Suppressor macrophage treated with lipopolysaccharide for 4 hours (primary cell): ENCODE data around the gene SPATA6.
"Not testable (repeated sequence)": the region's sequence is repeated elsewhere in the genome, so short reads cannot be mapped to it uniquely, and the experiment has no call there.

Source experiments
- DNase-seq: peaks from one replicate; pipeline ENCODE4 v3.0.0-alpha.2; 2020

The SPATA6 gene

DNA sequence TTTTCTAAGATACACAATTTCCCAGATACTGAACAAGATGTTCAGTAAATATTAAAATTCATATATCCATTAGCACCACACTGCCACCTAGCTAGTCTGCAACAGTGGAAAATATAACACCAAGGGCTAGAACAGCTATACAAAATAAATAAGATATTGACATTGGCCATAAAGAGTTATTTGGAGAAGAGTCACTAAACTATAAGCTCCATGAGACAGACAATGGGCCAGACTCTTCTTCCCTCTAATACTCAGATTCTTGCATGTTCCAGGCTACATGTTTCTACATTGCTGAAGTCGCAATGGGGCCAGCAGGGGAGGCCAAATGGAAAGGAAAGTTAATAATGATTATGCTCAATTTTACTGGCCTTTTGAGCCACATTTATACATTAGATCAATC lies 21.5 kb downstream of the SPATA6 start:
- DNase-seq, result no peak

DNA sequence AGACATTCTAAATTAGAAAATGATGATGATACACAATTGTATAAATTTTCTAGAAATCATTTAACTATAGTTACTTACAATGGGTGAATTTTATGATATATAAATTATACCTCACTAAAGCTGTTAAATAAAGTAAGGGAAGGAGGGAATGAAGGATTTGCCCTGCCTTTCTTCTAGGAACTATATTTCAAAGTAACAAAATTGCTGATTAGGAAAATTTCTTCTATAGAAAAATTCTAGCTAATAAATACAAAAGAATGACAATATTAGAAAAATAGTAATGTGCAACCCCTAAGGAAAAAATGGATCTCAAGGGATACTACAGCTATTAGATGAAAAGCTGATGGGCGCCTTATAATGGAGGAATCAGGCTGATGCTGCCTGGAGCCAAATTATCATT lies 23.1 kb downstream of the SPATA6 start:
- DNase-seq, result no peak

DNA sequence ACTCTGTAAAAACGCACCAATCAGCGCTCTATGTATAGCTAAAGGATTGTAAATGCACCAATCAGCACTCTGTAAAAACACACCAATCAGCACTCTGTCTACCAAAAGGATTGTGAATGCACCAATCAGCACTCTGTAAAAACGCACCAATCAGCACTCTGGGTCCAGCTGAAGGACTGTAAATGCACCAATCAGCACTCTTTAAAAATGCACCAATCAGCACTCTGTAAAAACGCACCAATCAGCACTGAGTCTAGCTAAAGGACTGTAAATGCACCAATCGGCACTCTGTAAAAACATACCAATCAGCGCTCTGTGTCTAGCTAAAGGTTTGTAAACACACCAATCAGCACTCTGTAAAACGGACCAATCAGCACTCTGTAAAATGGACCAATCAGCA lies 27.8 kb downstream of the SPATA6 start:
- not testable (repeated sequence) for DNase-seq

DNA sequence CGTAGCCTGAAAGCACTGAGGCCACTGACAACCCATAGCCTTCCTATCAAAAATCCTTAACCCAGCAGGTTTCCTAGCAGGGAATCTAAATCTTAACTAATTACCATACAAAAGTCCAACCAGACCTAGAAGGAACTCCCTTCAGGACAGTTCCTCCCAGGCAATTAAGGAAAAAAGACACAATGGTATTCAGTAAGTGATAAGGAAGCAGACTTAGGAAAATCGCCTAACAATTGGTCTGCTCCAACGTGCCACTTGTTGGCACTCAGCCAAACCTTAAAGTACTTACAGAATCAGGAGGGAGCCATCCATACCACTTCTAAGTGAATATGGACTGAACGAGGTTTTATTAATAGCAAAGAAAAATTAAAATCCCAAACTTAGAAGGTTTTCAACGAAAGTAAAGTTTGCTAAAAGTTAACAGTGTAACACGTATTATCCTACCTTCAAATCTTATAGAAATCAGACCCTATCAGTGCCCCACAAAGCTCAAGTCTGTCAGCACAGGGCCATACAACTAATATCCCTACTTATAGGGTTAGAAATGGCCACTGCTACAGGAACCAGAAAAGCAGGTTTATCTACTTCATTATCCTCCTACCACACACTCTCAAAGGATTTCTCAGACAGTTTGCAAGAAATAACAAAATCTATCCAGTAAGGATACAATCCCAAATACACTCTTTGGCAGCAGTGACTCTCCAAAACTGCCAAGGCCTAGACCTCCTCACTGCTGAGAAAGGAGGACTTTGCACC lies 29.0 kb downstream of the SPATA6 start:
- DNase-seq, result no peak

DNA sequence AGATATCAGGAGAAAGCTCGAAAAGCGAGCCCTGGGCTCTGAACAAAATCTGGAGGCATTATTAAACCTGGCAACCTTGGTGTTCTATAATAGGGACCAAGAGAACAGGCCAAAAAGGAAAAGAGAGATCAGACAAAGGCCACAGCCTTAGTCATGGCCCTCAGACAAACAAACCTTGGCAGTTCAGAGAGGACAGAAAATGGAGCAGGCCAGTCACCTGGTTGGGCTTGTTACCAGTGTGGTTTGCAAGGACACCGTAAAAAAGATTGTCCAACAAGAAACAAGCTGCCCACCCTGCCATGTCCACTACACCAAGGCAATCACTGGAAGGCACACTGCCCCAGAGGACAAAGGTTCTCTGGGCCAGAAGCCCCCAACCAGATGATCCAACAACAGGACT lies 31.2 kb downstream of the SPATA6 start:
- DNase-seq, result not testable (repeated sequence)

DNA sequence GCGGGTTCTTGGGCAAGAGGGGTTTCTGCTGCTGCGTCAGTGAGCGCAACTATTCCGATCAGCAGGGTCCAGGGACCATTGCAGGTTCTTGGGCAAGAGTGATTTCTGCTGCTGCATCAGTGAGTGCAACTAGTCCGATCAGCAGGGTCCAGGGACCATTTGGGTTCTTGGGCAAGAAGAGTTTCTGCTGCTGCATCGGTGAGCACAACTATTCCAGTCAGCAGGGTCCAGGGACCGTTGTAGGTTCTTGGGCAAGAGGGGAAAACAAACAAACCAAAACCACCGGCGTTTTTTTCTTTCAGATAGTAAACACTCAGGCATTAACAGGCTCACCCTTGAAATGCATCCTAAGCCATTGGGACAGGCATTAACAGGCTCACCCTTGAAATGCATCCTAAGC lies 32.6 kb downstream of the SPATA6 start:
- no peak for DNase-seq

DNA sequence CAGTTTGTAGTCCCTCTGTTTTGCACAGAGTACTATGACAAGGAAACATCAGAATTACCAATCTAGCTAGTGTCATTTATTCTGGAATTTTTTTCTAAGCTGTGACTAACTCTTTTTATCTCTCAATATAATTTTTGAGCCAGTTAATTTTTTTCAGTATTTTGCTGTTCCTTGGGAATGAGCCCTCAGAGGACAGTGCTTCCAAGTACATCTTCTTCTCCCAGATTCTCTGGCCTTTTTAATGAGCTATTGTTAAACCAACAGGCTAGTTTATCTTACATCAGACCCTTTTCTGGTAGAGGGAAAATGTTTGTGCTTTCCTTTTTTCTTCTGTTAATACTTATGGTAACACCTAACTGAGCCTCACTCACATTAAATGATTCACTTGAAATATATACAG lies 34.6 kb downstream of the SPATA6 start:
- not testable (repeated sequence) for DNase-seq

DNA sequence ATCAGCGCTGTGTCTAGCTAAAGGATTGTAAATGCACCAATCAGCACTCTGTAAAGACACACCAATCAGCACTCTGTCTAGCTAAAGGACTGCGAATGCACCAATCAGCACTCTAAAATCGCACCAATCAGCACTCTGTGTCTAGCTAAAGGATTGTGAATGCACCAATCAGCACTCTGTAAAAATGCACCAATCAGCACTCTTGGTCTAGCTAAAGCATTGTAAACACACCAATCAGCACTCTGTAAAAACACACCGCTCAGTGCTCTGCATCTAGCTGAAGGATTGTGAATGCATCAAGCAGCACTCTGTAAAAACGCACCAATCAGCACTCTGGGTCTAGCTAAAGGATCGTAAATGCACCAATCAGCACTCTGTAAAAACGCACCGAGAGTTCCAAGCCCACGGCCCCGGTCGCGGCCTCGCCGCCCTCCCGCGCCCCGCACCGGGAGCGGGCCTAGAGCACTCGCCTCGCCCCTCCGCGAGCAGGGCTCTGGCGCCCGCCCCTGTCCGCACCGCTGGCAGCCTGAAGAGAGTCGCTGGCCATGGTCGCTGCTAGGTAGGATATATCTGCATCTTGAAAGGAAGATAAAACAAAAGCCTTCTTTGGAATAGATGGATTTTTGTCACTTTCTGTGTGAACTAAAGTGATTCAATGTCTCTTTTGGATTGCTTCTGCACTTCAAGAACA lies 36.5 kb downstream of the SPATA6 start:
- not testable (repeated sequence) for DNase-seq

DNA sequence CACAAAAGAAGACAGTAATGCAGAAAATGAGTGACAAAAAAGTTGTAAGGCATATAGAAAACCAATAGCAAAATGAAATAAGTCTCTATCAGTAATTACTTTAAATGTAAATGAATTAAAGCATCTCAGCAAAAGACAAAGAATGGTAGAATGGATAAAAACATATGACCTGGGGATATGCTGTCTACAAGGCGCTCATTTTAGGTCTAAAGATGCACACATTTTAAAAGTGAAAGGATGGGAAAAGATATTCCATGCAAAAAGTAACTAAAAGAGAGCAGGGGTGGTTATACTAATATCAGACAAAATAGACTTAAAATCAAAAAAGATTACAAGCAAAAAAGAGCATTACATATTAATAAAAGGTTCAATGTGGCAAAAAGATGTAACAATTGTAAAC lies 41.2 kb downstream of the SPATA6 start:
- DNase-seq, result no peak

DNA sequence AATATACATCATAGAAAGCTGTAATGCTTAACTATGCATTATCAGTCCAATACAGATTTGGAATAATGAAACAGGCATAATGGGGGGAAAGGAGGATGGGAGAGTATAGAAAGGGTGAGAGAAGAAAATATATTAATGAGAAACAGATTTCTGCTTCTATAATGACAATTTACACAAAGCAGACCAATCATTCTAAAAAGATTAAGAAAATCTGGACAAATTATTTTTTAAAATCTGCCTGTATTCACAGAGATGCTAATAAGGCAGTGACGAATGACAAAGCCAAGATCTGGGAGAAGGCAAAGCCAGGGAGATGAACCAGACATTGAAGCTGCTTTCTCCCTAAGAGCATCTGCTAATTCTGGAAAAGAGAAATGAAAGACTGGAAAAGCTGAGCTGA lies 50.0 kb downstream of the SPATA6 start:
- DNase-seq, result no peak

DNA sequence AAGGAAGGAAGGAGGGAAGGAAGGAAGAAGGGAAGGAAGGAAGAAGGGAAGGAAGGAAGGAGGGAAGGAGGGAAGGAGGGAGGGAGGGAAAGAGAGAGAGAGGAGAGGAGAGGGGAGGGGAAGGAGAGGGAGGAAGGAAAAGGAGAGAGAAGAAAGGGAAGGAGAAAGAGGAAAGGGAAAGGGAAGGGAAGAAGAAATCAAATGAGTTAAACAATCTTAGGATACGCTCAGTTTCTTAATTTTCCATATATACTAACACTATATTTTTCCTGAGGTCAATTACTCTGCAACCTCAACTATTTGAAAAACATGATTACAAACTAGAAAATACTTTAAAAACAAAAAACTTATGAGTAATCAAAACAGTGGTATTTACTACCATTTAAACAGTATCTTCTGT lies 53.3 kb downstream of the SPATA6 start:
- no peak for DNase-seq

DNA sequence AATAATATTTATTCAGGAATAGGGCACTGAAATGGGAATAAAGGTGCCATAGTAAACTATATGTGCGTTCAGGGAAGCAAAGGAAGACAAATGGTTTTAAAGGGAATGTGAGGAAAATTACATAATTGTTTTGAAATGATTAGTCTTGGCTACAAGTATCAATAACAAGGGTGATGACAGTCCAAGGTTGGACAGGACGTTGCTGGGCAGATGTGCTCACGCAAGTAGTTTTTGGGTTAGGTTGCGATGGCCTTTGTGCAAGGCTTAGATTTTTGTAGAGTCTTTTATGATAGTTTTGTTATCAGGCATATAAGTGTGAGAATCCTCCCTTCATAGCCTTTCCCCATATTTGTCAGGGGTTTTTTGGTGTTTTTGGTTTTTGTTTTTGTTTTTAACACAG lies 57.0 kb downstream of the SPATA6 start:
- no peak for DNase-seq

DNA sequence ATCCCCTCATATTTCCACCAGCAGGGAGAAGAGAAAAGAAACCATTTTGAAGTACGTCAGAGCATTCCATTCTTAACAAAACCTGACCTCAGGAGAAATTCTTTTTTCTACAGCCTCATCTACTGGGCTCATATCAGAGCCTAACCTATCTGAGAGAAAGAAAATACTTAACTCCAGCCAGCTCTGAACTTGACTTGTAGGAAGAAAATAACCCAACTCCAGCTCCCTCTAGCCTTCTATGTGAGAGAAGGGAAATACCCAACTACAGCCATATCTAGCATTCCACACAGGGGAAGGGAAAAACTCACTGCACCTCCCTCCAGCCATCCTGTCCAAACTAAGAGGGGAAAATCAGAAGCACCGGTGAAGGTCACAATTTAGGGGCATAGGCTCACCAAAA lies 57.7 kb downstream of the SPATA6 start:
- DNase-seq, result no peak

DNA sequence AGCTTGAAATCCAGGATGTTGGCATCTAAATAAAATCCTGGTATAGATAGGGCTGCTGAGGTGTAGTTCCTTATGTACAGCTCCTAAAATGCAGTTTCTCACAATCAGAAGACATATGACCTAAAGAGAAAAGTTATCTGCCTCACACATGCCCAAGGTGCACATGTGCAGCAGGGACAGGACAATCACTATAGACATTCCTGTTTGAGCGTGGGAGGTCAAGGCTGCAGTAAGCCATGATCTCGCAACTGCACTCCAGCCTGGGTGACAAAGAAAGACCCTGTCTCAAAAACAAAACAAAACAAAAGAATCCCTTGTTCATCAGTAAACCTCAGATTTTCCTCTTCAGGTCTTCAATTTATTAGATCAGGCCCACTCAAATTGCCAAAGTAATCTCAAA lies 66.1 kb downstream of the SPATA6 start:
- DNase-seq, result no peak

DNA sequence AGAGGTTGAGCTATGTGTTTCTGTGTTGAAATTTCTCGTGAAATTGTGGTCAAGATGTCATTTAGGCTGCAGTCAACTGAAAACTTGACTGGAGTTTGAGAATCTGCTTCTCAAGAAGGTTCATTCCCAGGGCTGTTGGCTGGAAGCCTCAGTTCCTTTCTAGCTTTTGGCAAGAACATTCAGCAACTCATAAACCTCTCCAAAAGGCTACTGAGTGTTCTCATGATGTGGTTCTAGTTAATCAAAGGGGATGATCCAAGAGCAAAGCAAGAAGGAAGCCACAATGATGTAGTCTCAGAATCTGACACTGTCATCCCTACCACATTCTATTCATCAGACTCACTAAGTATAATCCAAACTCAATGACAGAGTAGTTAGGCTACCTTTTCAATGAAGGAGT lies 66.6 kb downstream of the SPATA6 start:
- DNase-seq, result no peak

DNA sequence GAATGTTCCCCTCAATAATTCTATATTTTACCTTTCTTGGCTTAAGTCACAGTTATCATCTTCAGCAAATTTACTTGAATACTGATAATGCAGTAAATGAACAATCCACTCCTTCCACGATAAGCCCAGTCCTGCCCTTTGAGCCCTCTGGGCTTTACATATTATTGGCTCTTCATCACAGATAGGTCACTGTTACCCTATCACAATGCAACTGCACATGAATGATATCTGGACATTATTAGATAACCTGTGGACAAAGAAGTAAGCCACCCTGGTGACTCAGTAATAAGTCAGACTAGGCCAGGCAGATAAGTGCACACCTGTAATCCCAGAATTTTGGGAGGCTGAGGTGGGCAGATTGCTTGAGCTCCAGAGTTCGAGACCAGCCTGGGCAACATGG lies 69.4 kb downstream of the SPATA6 start:
- DNase-seq, result no peak

DNA sequence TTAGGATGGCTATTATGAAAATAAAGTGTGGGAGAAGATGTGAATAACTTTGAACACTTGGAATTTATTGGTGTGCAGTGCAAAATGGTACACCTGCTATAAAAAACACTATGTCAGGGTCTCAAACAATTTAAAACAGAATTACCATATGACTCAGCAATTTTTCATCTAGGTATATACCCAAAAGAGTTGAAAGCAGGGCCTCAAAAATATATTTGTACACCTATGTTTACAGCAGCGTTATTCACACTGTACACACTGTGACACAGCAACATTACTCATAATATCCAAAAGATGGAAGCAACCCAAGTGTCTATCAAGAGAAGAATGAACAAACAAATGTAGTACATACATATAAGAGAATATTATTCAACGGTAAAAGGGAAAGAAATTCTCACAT lies 75.8 kb downstream of the SPATA6 start:
- no peak for DNase-seq

DNA sequence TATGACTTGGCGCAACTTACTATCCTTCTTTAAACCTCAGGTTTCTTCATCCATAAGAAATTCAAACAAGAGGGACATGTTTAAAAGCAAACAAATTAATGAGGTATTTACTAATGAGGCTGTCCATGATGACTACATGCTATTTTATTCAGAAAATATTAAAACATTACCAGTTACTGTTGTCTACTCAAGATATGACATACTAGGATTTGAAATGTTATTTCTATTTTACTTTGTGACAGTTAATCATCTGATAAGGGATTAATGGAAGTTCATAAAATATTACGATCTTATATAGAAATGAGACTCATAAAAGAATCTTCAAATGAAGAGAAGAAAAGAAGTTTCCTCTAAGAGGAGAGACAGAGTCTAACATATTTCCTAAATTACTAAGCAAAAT lies 80.1 kb downstream of the SPATA6 start:
- DNase-seq, result no peak

DNA sequence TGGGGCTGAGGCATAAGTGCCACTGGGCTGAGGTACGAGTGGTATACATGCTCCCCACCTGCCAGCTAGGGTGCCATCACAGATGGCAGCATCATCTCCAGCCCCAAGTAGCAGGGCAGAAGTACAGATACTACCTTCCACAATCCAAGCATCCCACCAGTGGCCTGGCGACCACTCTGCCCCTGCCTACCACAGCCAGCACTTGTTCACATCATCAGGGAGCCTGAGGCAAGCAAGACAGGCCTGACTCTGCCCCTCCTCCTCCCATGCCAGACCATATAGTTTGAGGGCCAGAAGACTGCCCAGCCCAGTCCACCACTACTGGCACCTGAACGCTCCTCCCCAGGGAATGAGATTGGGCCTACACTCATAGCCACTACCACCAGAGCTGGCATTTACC lies 84.6 kb downstream of the SPATA6 start:
- no peak for DNase-seq

DNA sequence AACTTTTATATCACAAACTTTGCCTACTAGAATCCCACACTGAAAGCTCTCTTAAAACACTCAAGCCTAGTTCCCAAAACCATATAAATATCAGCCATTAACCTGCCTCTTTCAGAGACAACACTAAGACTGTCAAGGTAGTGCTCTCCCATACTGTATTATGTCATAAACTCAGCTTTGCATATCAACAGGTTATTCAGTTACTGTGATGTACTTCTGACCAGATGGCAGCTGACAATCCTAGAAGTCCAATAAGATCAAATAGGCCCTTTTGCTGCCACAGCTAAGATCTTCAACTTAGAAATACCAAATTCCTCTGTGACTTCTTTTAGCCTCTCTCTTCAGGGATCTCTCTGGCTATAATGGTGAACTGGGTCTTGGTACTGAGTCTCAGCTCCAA lies 97.2 kb downstream of the SPATA6 start:
- no peak for DNase-seq

DNA sequence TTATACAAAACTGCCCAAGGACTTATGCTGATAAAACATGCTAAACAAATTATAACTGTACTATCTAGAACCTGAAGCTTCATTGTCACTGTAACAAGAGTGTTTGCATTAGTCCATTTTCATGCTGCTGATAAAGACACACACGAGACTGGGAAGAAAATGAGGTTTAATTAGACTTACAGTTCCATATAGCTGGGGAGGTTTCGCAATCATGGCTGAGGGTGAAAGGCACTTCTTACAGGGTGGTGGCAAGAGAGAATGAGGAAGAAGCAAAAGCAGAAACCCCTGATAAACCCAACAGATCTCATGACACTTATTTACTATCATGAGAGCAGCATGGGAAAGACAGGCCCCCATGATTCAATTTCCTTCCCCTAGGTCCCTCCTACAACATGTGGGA lies 100.4 kb downstream of the SPATA6 start:
- no peak for DNase-seq

DNA sequence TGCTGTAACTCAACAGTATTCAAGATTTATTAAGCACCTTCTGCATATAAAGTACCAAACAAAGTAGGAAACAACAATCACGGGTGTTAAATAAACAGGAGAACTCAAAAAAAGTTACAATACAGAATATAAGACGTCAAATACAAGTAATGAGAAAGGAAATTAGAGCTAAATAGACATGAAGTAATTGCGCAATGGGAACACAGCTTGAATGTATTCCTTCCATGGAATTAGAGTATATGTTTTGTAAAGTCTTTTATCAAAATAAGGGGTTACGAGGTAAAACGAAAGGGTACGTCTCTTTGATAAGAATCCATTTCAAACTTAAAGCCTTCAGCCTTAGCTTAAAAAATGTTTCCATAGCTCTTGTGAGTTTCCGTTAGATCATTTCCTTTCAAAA lies 109.1 kb downstream of the SPATA6 start:
- no peak for DNase-seq

DNA sequence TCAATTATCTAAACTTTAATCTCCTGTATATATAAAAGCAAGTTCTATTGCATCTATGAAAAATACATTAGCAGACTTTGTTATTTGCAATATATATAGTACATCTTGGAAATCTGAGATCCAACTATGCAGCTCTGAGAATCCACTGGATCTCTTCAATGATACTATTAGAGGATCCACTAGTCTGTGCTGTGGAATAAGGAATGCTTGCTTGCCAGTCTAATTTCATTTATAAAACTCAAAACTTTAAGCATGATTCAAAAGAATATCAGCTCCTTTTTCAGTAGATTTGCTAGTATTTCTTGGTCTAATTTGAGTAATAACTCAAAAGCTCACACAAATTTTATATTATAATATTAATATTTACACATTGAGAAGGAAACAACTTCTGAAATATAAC lies 115.1 kb downstream of the SPATA6 start:
- no peak for DNase-seq

DNA sequence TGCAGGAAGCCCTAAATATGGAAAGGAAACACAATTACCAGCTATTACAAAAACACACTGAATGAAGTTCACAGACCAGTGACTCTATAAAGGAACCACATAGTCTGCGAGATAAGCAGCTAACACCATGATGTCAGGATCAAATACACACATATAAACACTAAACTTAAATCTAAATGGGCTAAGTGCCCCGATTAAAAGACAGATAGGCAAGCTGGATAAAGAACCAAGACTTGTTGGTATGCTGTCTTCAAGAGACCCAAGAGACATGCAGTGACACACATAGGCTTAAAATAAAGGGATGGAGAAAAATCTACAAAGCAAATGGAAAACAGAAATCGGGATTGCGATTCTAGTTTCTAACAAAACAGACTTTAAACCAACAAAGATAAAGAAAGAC lies 127.6 kb downstream of the SPATA6 start:
- no peak for DNase-seq

DNA sequence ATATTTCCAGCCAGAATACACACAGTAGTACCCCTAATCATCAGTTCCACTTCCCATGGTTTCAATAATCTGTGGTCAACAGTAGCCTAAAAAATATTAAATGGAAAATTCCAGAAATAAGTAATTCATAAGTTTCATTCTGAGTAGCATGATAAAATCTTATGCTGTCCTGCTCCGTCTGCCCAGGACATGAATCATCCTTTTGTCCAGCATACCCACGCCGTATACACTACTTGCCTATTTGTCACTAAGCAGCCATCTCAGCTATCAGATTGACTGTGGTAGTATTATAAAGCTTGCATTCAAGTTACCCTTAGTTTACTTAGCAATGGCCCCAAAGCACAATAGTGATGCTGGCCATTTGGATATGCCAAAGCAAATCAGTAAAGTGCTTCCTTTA lies 130.8 kb downstream of the SPATA6 start:
- no peak for DNase-seq
